Left renal pelvis (tissue), 4 donors: ENCODE results near the gene DUSP8. TPM values are rescaled to one million over a fixed set of nuclear protein-coding genes. Genes with fewer than 3 reads are reported as not detected.

Source experiments
- DNase-seq, 4 donors: peaks; one replicate each; pipeline ENCODE4 v3.0.0-alpha.2; 2013; ENCODE audit warnings: low read depth in 4 of 4, low spot score in 3 of 4
- polyA plus RNA-seq, 4 donors: library from polyadenylated mRNA; unstranded; fragments of 120-200 nt; gene quantifications; one replicate each; pipeline ENCODE4 v1.2.1, GENCODE V29; 2013; ENCODE audit not compliant: insufficient read length in 4 of 4

Gene DUSP8
- polyA plus RNA-seq, 4 donors, result 2.6 to 5.5 (median 4.4) TPM

DNA sequence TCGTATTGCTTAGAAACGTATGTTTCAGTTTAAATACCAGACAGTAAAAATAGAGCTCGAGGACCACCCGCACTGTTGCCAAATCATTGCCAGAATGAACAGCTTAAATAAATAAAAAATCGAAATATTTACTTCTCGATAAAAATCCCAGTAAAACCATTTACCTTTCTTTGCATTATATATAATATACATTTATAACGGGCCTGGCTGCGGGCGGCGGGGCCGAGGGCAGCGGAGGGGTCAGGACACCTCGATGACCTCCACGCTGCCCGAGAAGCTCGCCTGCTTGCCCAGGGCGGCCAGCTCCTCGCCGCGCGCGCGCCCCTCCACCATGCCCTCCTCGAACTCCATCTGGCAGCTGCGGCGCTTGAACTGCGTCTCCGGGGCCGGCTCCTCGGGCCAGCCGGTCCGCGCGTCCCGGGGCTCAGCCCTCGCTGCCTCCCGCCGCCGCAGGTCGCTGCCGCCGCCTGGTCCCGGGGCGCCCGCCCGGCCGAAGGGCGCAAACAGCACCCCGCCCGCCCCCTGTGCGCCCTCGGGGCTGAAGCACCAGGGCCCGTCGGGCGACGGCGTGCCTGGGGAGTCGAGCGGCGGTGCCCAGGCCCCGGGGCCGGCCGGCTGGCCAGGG lies 15.7 kb downstream of the DUSP8 start:
- no peak for DNase-seq

GRCh38 chr11:1555713-1556153 lies 16.3 kb downstream of the DUSP8 start:
- no peak for DNase-seq

DNA sequence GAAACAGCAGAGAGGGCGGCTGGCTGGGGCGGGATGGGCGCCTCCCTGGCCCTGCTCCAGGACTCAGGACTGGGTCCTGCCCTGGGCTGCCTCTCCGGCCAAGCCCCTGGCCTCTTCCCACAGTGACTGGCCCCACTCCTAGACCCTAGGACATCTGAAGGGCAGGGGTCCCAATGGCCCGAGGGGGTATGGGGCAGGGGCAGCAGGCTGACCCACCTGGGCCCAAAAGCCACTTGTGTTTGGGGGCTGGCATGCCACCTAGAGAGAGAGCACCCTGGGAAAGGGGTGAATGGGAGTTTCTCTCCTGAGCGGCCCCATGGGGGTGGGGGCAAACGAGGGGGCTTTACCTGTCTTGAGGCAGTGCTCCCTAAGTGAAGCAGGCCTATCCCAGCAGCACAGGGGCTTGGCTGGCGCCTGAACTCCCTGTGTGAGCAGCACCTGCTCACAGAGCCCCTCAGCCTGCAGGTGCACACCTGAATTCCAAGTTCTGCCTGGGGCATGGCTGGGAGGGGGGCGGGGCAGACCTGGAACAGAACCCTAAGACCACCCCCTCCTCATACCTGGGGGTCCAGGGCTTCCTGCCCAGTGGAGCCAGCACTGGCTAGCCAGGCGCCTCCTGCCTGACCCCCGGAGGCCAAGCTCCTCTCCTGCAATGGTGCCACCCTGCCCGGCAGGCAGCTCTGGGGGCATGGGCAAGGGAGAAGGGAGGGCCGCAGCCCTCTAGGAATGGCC lies 16.9 kb downstream of the DUSP8 start:
- no peak for DNase-seq

DNA sequence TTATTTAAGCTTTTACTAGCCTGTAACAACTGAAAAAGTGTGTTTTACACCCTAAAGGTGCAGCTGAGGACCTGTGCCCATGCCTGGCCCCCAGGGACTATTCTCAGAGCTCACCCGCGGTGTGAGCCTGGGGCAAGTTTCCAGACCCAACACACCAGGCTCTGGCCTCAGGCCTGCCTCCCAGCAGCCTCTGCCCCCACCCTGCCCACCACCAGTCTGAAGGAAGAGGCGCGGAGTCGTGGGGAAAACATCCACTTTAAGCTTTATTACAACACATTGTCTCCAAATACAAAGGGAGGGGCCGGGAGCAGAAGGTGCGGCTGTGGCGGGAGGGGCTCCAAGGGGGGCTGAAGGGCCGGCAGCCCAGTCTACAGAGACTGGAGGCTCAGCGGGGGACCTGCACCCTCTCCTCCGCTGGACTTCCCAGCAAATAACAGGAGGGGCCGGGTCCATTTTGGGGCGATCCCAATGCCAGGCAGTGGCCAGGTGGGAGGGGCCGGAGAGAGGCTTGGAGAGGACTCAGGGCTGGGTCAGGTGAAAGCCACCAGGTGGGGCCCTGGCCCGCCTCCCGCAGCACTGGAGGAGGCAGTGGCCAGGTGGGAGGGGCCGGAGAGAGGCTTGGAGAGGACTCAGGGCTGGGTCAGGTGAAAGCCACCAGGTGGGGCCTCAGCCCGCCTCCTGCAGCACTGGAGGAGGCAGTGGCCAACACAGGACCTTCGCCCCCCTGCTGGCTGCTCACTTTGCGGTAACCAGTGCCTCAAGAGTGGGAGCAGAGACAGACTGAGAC lies 18.1 kb downstream of the DUSP8 start:
- no peak for DNase-seq

- DNase-seq, result no peak
These were observed 22.4 kb downstream of the DUSP8 start for GRCh38 chr11:1549338-1550330.

GRCh38 chr11:1548221-1549070 lies 23.6 kb downstream of the DUSP8 start:
- DNase-seq, result peak in 2 of 4 donors; percentile 66 to 72

DNA sequence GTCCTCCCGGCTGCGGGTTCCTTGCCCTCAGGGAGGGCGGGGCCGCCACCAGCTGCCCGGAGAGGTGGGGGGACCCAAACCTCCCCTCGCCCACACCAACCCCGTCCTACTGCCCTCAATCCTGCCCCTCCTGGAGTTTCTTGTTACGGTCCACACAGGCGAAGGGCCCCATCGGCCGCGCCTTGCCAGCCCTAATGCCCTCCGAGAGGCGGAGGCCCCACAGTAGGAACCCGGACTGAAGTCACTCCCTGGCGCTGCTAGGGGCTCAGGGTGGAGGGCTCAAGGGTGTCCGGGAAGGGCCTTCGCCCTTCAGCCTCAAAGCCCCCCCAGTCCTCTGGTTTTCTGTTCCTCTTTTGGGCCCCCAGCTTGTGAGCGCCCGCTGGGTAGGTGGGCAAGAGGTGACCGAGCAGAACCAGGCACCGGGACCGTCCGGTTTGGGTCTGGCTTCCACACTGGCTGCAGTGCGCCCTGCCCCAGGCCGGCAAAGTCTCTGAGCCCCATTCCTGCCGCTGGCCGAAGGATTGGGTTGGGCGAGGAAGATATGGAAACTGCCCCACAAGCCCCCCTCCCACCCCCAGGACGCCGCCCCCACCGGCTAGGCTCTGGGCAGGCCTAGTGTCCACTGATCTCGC lies 24.5 kb downstream of the DUSP8 start:
- DNase-seq, result no peak

- no peak for DNase-seq
These were observed 25.3 kb downstream of the DUSP8 start for GRCh38 chr11:1546536-1547466.

GRCh38 chr11:1546077-1546535 lies 26.0 kb downstream of the DUSP8 start:
- no peak for DNase-seq

DNA sequence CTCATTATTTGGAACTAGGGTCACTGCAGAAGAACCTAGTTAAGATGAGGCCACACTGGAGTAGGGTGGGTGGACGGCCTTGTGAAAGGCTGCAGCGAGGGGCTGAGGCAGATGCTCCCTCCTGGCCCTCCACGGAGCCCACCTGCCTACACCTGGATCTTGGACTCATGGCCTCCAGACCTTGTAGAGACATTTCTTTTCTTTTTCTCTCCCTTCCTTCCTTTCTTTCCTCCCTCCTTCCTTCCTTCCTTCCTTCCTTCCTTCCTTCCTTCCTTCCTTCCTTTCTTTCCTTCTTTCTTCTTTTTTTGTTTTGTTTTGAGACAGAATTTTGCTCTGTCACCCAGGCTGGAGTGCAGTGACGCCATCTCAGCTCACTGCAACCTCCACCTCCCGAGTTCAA lies 26.6 kb downstream of the DUSP8 start:
- DNase-seq, result no peak

DNA sequence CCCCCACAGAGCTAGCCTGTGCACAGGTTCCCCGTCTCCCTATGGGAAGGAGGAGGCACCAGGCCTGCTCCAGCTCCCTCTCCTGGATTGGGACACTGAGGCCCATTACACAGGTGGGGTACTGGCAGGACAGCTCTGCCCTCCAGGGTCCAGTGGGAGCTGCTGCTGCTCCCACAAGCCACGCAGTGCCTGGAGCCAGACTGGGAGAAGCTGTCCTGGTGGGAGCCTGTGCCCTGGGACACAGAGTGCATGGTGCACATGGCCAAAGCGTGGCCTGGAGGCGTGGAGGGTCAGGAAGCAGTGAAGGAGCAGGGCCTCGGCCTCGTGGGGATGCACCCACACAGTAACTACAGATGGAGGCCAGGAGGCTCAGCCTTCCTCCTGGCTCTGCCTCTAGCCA lies 27.5 kb downstream of the DUSP8 start:
- no peak for DNase-seq

GRCh38 chr11:1543606-1544263 lies 28.3 kb downstream of the DUSP8 start:
- DNase-seq, result no peak

GRCh38 chr11:1542267-1542666 lies 29.8 kb downstream of the DUSP8 start:
- no peak for DNase-seq

GRCh38 chr11:1541474-1542204 lies 30.4 kb downstream of the DUSP8 start:
- no peak for DNase-seq

DNA sequence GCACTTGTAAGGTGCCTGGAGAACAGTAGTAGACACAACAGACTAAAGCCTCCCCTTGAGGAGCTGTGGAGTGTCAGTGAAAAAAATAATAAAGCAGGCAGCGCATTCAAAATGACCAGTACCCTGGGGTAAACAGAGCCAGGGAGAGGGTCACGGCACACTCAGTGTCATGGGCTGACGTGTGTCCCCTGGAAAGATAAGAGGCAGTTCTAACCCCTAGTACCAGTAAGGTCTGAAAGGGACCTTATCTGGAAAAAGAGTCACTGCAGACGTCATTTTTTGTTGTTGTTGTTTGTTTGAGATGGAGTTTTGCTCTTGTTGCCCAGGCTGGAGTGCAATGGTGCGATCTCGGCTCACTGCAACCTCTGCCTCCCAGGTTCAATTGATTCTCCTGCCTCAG lies 32.0 kb downstream of the DUSP8 start:
- DNase-seq, result no peak

DNA sequence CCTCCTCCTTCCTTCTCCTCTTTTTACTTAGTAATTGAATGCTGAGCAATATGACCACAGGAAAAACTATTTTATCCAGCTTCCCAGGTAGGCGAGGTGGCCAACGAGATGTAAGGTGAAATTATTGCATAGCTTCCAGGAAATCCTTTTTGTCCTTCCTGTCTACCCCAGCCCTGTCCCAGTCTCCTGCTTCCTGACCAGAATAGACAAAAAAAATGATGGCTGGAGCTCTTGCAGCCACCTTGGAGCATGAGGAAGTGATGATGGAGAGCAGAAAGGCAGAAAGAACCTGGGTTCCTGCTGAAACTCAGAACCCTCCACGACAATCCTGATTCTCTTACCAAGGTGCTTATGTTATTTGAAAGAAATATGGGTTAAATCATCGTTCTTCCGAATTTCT lies 33.9 kb downstream of the DUSP8 start:
- DNase-seq, result no peak
